ENCODE measurements around the gene CFD.
"Not testable (repeated sequence)": the region's sequence is repeated elsewhere in the genome, so short reads cannot be mapped to it uniquely, and the experiment has no call there.

CFD gene

GRCh38 chr19:853014-853585, 6.4 kb upstream of the CFD start:
- no peak for DNase-seq

DNA sequence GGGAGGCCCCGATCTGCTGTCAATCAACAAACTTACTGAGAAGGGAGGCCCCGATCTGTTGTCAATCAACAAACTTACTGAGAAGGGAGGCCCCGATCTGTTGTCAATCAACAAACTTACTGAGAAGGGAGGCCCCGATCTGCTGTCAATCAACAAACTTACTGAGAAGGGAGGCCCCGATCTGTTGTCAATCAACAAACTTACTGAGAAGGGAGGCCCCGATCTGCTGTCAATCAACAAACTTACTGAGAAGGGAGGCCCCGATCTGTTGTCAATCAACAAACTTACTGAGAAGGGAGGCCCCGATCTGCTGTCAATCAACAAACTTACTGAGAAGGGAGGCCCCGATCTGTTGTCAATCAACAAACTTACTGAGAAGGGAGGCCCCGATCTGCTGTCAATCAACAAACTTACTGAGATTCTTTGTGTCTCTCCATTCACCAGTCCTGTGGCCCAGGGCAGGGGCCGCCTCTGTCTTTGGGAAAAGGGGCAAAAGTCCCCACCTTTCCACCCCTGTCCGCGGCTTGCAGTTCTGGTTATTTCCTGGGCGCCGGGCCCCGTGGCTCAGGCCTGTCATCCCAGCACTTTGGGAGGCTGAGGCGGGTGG, 5.7 kb upstream of the CFD start:
- DNase-seq = not testable (repeated sequence)

- DNase-seq = no peak
These were observed 4.9 kb upstream of the CFD start for GRCh38 chr19:854549-854948.

DNA sequence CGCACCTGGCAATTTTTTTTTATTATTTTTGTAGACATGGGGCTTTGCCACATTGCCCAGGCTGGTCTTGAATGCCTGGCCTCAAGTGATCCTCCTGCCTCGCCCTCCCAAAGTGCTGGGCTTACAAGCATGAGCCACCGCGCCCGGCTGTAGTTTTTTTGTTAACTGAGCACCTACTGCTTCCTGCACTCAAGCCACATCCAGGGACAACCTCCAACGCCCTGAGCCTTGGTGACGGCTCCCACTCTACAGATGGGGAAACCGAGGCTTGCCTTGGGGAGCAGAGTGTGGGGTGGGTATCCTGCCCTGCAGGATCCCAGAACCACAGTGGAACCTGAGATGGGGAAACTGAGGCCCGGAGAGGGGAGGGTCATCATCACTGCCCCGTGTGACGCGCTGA, 4.3 kb upstream of the CFD start:
- no peak for DNase-seq

DNA sequence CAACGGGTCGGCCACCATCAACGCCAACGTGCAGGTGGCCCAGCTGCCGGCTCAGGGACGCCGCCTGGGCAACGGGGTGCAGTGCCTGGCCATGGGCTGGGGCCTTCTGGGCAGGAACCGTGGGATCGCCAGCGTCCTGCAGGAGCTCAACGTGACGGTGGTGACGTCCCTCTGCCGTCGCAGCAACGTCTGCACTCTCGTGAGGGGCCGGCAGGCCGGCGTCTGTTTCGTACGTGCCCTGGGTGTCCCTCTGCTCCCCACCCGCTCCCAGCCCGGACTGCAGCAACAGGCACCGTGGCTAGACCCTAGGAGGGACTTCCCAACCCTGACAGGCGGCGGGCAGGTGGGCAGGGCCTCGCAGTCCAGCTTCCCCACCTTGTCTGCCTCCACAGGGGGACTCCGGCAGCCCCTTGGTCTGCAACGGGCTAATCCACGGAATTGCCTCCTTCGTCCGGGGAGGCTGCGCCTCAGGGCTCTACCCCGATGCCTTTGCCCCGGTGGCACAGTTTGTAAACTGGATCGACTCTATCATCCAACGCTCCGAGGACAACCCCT, 3.8 kb upstream of the CFD start:
- no peak for DNase-seq

GRCh38 chr19:858284-858683, 1.2 kb upstream of the CFD start:
- DNase-seq = no peak

- no peak for DNase-seq
These were observed 1.8 kb downstream of the CFD start for GRCh38 chr19:861141-861755.

- peak; percentile 92 for DNase-seq
These were observed 2.5 kb downstream of the CFD start for GRCh38 chr19:861756-862580.

DNA sequence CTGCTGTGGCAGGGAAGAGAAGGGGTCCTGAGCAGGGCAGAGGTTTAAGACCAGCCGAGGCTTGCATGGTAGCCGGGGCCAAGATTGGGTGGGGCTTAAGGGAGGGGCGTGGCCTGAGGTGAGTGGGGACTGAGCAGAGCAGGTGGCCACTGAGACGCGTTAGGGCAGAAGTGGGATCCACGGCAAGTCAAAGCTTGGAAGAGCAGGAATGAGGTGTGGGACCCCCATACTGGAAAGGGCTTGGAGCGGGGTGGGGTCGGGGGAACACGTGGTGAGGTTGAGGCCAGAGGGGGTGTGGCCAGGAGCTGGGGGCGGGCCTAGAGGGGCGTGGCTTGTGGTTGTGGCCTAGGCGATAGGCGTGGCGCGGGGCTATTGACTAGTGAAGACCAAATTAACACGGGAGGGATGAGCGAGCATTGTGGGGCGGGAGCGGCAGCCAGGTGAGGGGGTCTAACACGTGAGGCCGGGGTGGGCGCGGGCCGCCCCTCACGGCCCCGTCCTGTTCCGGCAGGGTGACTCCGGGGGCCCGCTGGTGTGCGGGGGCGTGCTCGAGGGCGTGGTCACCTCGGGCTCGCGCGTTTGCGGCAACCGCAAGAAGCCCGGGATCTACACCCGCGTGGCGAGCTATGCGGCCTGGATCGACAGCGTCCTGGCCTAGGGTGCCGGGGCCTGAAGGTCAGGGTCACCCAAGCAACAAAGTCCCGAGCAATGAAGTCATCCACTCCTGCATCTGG, 3.3 kb downstream of the CFD start:
- peak; percentile 91 for DNase-seq

DNA sequence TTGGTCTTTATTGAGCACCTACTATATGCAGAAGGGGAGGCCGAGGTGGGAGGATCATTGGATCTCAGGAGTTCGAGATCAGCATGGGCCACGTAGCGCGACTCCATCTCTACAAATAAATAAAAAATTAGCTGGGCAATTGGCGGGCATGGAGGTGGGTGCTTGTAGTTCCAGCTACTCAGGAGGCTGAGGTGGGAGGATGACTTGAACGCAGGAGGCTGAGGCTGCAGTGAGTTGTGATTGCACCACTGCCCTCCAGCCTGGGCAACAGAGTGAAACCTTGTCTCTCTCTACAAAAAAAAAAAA, 3.8 kb downstream of the CFD start:
- DNase-seq = no peak

DNA sequence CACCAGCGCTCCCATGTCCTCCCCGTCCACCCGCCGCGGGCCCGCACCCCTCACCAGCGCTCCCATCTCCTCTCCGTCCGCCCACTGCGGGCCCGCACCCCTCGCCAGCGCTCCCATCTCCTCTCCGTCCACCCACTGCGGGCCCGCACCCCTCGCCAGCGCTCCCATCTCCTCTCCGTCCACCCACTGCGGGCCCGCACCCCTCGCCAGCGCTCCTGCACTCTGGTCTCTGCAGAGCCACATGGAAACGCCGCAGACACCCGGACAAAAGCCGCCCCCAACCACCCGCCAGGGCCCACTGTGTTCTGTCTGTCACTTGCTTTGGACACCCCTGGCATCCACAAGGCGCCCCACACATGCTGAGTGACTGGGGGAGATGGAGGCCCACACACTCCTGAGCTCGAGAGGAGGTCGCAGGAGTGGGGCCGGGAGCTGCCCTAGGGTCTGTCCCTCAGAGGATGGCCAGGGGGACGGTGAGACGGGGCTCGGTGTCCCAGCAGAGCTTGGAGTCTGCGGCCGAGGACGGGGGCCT, 7.4 kb downstream of the CFD start:
- no peak for DNase-seq

GRCh38 chr19:867301-867793, 7.9 kb downstream of the CFD start:
- DNase-seq = no peak

DNA sequence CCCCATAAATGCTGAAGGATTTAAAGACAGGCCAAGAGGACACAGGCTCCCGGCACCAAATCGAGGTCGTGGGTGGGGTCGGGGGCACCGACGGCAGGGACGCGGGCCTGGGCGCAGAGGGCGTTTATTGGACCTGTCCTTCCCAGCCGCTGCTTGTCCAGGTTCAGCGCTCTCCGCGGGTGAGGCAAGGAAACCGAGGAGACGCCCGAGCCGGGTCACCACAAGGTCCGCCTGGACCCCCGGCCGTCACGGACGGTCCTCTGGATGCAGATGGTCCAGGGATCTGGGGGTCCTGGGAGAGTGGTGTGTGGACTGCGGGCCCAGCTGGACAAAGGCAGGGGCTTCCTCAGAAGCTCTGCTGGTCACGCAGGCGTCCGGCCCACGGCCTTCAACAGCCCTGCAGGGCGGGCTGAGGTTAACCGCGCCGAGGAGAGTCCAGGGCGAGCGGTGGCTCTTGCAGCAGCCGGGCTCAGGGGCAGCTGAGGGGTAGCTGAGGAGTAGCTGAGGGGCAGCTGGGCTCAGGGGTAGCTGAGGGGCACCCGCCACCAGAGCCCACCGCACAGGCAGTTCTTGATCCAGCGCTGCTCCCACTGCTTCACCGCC, 8.5 kb downstream of the CFD start:
- DNase-seq = no peak

- no peak for DNase-seq
These were observed 9.2 kb downstream of the CFD start for GRCh38 chr19:868458-869244.

DNA sequence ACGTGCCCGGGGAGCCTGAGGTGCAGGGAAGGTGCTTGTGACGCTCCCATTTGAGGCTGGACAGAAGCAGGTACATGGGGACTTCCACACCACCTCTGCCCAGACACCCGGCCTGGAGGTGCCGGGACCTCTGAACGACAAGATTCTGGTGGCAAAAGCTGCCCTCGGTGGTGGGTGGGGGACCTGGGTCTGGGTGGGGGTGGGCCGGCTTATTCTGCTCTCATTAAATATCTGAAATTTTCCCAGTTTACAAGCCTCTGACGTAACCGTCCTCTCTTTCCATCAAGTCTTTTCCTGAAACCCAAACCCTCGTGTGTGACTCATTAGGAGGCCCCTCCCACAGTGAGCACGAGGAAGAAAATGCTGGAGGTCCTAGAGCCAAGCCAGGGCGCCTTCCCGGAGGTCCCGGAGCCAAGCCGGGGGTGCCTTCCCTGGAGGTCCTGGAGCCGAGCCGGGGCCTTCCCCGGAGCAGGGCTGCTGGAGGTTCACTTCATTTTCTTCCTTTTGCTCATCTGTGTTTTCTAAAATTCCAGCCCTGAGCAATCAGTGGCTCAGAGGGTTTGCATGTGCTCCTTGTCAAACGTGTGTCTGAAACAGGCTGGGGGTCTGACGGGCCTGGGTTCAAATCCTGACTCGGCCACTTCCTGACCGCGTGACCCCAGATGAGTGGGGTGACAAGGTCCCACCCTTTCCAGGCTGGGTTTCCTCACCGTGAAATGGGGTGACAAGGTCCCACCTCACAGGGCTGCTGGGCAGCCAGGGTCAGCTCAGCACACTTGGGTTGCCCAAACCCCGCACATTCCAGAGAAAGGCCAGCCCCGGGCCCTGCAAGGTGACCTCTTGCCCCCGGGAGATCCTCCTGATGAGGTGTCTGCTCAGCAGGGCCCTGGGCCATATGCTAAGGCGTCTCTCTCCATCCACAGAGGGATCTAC, 10.0 kb downstream of the CFD start:
- DNase-seq = no peak

- no peak for DNase-seq
These were observed 10.8 kb downstream of the CFD start for GRCh38 chr19:870314-870713.

- DNase-seq = no peak
These were observed 11.5 kb downstream of the CFD start for GRCh38 chr19:870963-871401.

DNA sequence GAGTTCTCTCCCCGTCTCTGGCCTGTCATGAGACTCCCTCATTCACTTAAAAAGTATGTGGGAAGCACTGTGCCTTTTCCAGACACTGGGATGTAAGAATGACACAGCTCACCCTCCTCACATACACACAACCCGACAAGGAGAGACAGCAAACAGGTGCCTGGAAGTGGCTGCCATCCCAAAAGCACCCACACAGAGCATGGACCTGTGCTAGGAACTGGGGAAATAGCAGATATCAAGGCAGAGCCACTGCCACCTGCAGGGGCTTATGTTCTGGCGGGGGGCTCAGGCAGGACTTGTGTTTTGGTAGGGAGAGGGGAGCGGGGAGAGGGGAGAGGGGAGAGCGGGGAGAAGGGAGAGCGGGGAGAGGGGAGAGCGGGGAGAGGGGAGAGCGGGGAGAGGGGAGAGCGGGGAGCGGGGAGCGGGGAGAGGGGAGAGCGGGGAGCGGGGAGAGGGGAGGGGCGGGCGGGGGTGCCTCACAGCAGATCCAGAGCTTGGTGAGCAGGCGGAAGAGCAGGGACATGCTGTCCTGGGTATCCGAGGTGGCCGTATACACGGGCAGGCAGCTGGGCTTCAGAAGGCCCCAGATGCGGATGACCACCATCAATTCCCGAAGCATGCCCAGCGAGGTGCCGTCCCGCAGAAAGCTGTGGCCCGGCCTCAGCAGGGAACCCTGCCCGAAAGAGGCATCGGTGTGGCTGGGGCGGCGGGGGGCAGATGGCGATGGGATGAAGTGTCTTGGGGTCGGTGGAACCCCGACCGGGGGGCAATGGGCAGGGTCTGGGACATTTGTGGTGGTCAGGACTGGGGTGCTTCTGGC, 12.2 kb downstream of the CFD start:
- peak; percentile 74 for DNase-seq

Data from activated CD8-positive, alpha-beta memory T cell treated with anti-CD3 and anti-CD28 coated beads, Interleukin-2, amount 50 U/mL, for 48 hours (primary cell).